GM12878 (cell line): Measurements from ENCODE around the gene LMO2. TPM values are rescaled to one million over a fixed set of nuclear protein-coding genes. Genes with fewer than 3 reads are reported as not detected.
A peak's percentile ranks its signal among the peaks of the same experiment; 100 is the strongest.

Source experiments
- ATAC-seq: fragments of 200-7000 bp; cut with Tn5 transposase; 3 replicates; pipeline ENCODE4 v1.9.1; 2020; ENCODE audit warnings: mild to moderate bottlenecking, moderate library complexity
- BruUV-seq: library from RNA; stranded (reverse); fragments of 400-500 nt; replicated peaks from 2 replicates; lab custom pipeline; 2021; lab: Mats Ljungman, UMichigan
- CTCF ChIA-PET: fragments of 300-600 bp; sonication (Branson Sonifier 250); formaldehyde crosslinking; extraction: SDS; loops from one replicate; lab custom pipeline; 2021; ENCODE audit warnings: inconsistent platforms; lab: Yijun Ruan, JAX
- POLR2A ChIA-PET: fragments of 350-600 bp; formaldehyde crosslinking; extraction: SDS; loops from one replicate; lab custom pipeline; 2021; ENCODE audit warnings: inconsistent platforms; lab: Charles Lee
- RAD21 ChIA-PET: fragments of 300-600 bp; sonication (Branson Sonifier 250); formaldehyde crosslinking; loops from one replicate; lab custom pipeline; 2023; ENCODE audit warnings: antibody characterized with exemption; ENCODE audit not compliant: unreplicated experiment; lab: Charles Lee
- SMC1A ChIA-PET: fragments of 300-600 bp; sonication (Branson Sonifier 250); formaldehyde crosslinking; loops from one replicate; lab custom pipeline; 2023; ENCODE audit not compliant: unreplicated experiment, uncharacterized antibody; lab: Charles Lee
- DNase-seq: peaks from one replicate; pipeline ENCODE4 v3.0.0-alpha.2; 2011; ENCODE audit warnings: low read depth, low spot score
- FAIRE-seq: peaks from 3 replicates; lab custom pipeline; 2011; peaks lifted over from hg19 to GRCh38; lab: Jason Lieb, UNC
- H2AFZ ChIP-seq: 2 replicates; pipeline ENCODE4 v1.6.0; 2011; ENCODE audit warnings: low read depth, low read length, control low read depth; ENCODE audit not compliant: control insufficient read depth
- H3K27ac ChIP-seq: 2 replicates; pipeline ENCODE4 v1.5.1; 2011; ENCODE audit warnings: control low read depth; ENCODE audit not compliant: control insufficient read depth, insufficient read depth
- H3K27me3 ChIP-seq, 2 experiments: replicated peaks in 1 of 2; 2 replicates each; pipeline versions ENCODE4 v1.6.0 to v1.6.1; 2011; ENCODE audit warnings: low read length in 1 of 2; ENCODE audit not compliant: control insufficient read depth in 2 of 2, insufficient read depth in 2 of 2
- H3K36me3 ChIP-seq, 2 experiments: 2 replicates each; pipeline ENCODE4 v1.5.1; 2011; ENCODE audit warnings: low read length in 1 of 2; ENCODE audit not compliant: control insufficient read depth in 2 of 2, insufficient read depth in 2 of 2
- H3K4me1 ChIP-seq: 2 replicates; pipeline ENCODE4 v1.6.1; 2011; ENCODE audit warnings: mild to moderate bottlenecking, low read length, moderate library complexity, mixed read lengths; ENCODE audit not compliant: control insufficient read depth, insufficient read depth
- H3K4me2 ChIP-seq: 2 replicates; pipeline ENCODE4 v1.6.0; 2011; ENCODE audit warnings: control low read depth; ENCODE audit not compliant: control insufficient read depth, insufficient read depth
- H3K4me3 ChIP-seq: fragments of 200-600 bp; sonication (generic); 2 replicates; pipeline ENCODE4 v1.5.1; 2016
- H3K79me2 ChIP-seq: 2 replicates; pipeline ENCODE4 v1.6.0; 2011; ENCODE audit warnings: low read length; ENCODE audit not compliant: control insufficient read depth, insufficient read depth
- H3K9ac ChIP-seq: 2 replicates; pipeline ENCODE4 v1.8.0; 2011; ENCODE audit warnings: low read length, control low read depth, mixed read lengths; ENCODE audit not compliant: control insufficient read depth, insufficient read depth
- H3K9me3 ChIP-seq: replicated peaks from 3 replicates; pipeline ENCODE4 v1.5.1; 2011; ENCODE audit warnings: mild to moderate bottlenecking, low read length; ENCODE audit not compliant: control insufficient read depth, insufficient read depth
- H4K20me1 ChIP-seq: 2 replicates; pipeline ENCODE4 v1.6.0; 2011; ENCODE audit not compliant: control insufficient read depth, insufficient read depth
- CEBPB ChIP-seq, 2 experiments: fragments of 150-350 bp in 1 of 2; IDR thresholded peaks; 2 replicates each; pipeline ENCODE4 v1.6.1; 2012 to 2014; ENCODE audit warnings: low read depth in 2 of 2, low read length in 2 of 2, borderline replicate concordance in 1 of 2, inconsistent platforms in 1 of 2
- CHD1 ChIP-seq: IDR thresholded peaks from 2 replicates; pipeline ENCODE4 v1.6.1; 2012; ENCODE audit warnings: low read depth, low read length, improper control_type of control experiment
- CHD4 ChIP-seq: fragments of 200-600 bp; sonication (generic); IDR thresholded peaks from 2 replicates; pipeline ENCODE4 v1.6.1; 2016; ENCODE audit warnings: mild to moderate bottlenecking
- FOS ChIP-seq: IDR thresholded peaks from 3 replicates; pipeline ENCODE4 v1.6.1; 2011; ENCODE audit warnings: borderline replicate concordance; ENCODE audit not compliant: insufficient read length; ENCODE audit errors: extremely low read depth
- GABPA ChIP-seq: IDR thresholded peaks from 2 replicates; pipeline ENCODE4 v1.6.1; 2014; ENCODE audit warnings: antibody characterized with exemption, low read depth, mild to moderate bottlenecking, inconsistent platforms
- MEF2A ChIP-seq: IDR thresholded peaks from 2 replicates; pipeline ENCODE4 v1.6.1; 2011; ENCODE audit warnings: low read depth, mild to moderate bottlenecking, low read length, moderate library complexity; ENCODE audit not compliant: insufficient read depth
- NR2F1 ChIP-seq: fragments of 450-650 bp; conservative IDR thresholded peaks from 2 replicates; pipeline ENCODE4 v1.6.1; 2017; ENCODE audit warnings: mild to moderate bottlenecking
- TCF7 ChIP-seq: IDR thresholded peaks from 2 replicates; pipeline ENCODE4 v1.6.1; 2014; ENCODE audit warnings: antibody characterized with exemption, borderline replicate concordance
- WGBS: methylation state at CpG from one replicate; pipeline ENCODE4 v1.1.6; 2016; ENCODE audit warnings: low lambda C conversion rate; ENCODE audit not compliant: insufficient replicate concordance, insufficient coverage; ENCODE audit errors: missing lambda C conversion rate; 5-methylcytosine and 5-hydroxymethylcytosine counted together
- in situ Hi-C: fragments of 300-500 bp; cut with MboI; formaldehyde crosslinking; loops from 9 replicates; pipeline ENCODE4 v1.14.3; 2018; ENCODE audit warnings: mixed read lengths
- intact Hi-C: fragments of 100-400 bp; cut with micrococcal nuclease; formaldehyde crosslinking; loops from one replicate; pipeline ENCODE4 v1.14.2; 2022; ENCODE audit not compliant: unreplicated experiment
- polyA plus RNA-seq, 11 experiments: library from polyadenylated mRNA; depleted of rRNA in 4 of 11; unstranded in 6 of 11; stranded (reverse) in 5 of 11; fragments of >200 nt; fragmentation: Nextera tagmentation in 4 of 11; fragmentation: Illumina TruSeq in 1 of 11; extraction: Ambion mirVana in 4 of 11; extraction: Trizol in 1 of 11; gene quantifications; 1 replicate in 1 of 11; 2 replicates in 10 of 11; pipeline versions ENCODE4 v1.2.1 to v1.2.3, GENCODE V29; 2011 to 2016; ENCODE audit warnings: inconsistent platforms in 2 of 11, missing spikeins in 2 of 11, low read depth in 1 of 11
- total RNA-seq, 4 experiments: library from RNA; depleted of rRNA in 3 of 4; stranded (reverse); fragments of >200 nt in 3 of 4; fragmentation: Illumina TruSeq in 1 of 4; extraction: Trizol in 1 of 4; gene quantifications; 2 replicates each; pipeline versions ENCODE4 v1.2.1 to v1.2.3, GENCODE V29; 2013 to 2021
- TF ChIP-seq, protein P1 (sequence below): IDR thresholded peaks from 2 replicates; pipeline ENCODE4 v1.6.1; 2011; ENCODE audit warnings: mild to moderate bottlenecking, low read depth, low read length, moderate library complexity; ENCODE audit not compliant: insufficient replicate concordance
- TF ChIP-seq, protein P2 (sequence below): IDR thresholded peaks from 2 replicates; pipeline ENCODE4 v1.6.1; 2011; ENCODE audit warnings: borderline replicate concordance, low read depth, mild to moderate bottlenecking, moderate library complexity, mixed read lengths, low read length; ENCODE audit not compliant: insufficient read depth; ENCODE audit errors: extremely low read length
- TF ChIP-seq, protein P3 (sequence below): fragments of 450-650 bp; IDR thresholded peaks from 2 replicates; pipeline ENCODE4 v1.6.1; 2017; ENCODE audit warnings: mild to moderate bottlenecking, moderate library complexity

Gene LMO2
- total and polyA plus RNA-seq, 10 of the 15 experiments (the other 5 are each of a cell fraction or from before 2014, with no cell fraction given) = 0.29 to 1.9 (median 1.1) TPM; not detected in 1

DNA sequence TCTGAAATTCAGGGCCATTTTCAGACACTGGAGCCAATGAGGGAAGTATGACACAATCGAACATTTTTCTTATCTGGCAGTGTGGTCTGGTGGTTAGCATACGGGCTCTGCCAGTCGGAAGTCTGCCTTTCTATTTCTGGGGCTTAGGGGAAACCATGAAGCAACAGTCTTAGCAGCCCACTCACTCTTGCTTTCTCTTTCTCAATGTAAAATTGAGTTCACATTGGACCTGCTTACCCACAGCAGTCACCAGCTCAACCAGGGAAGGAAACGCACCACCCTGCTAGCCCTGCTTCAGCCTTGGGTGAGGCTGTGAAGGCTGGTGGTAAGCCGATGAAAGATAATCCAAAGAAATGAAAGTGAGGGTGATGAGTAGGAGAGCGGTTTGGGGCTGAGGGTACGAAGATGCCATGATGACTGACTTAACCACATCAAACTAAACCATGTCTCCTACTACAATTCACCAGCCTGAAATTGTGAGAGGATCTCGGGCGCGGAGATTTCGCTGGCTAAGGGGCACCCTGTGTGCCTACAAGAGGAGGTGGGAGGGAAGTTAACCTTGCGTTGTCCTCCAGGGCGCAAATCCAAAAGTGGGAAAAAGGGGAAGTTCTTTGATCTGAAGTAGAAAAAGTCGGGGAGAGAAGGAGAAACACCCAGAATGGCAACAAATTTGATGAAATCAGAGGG lies 2.0 kb upstream of the LMO2 start:
- WGBS = under 1% methylated on average over 14 of the region's 14 CpGs
- in situ Hi-C loops (no loop called here), intact Hi-C loops (loop anchor here (1.0 to 2.0 kb wide), 2 partner anchors 18 to 27 kb away; no protein-coding TSS in a partner anchor)
- H3K36me3 ChIP-seq = no peaks in the 10 kb centered on the region
- peak overlapping the region; percentile 76 for H3K27ac ChIP-seq
- RAD21 ChIA-PET = interaction anchor here (1.0 kb wide), 1 partner anchor 18 kb away, joined by 5 read pairs; no protein-coding TSS in a partner anchor
- peak overlapping the region; percentile 74 for H2AFZ ChIP-seq
- H3K4me1 ChIP-seq = peaks cover 29% of the 10 kb centered on the region
- H3K27me3 ChIP-seq = no peaks in the 10 kb centered on the region; a peak in 1 of 4 replicates
- ATAC-seq = peak; percentile 92
- no peaks in the 10 kb centered on the region for H3K79me2 ChIP-seq
- SMC1A ChIA-PET = interaction anchor here (0.6 to 2.1 kb wide), 9 partner anchors 12 to 281 kb away, joined by 3 to 14 read pairs (median 3); no protein-coding TSS in a partner anchor
- peak; percentile 92 for DNase-seq
- peak overlapping the region; percentile 76 for H3K9ac ChIP-seq
- H3K9me3 ChIP-seq = no peaks in the 10 kb centered on the region; the same call in 2 of the 3 replicates
- FAIRE-seq = peak; percentile 68
- CTCF ChIA-PET = interaction anchor here (1.5 to 1.8 kb wide), 4 partner anchors 19 to 35 kb away, joined by 3 to 6 read pairs (median 4); no protein-coding TSS in a partner anchor
- no peaks in the 10 kb centered on the region for H4K20me1 ChIP-seq
- POLR2A ChIA-PET = interaction anchor here (0.5 to 1.3 kb wide), 3 partner anchors 9 to 544 kb away, joined by 3 to 4 read pairs (median 4); no protein-coding TSS in a partner anchor
- H3K4me2 ChIP-seq = peak overlapping the region; percentile 88
- BruUV-seq = TSS peak; percentile 94
- peak overlapping the region; percentile 73 for H3K4me3 ChIP-seq
- TF ChIP-seq CEBPB (IDR thresholded peaks at IDR 0.05; ENCODE audit: borderline replicate concordance in 1 of 2, low read depth in 2 of 2, low read length in 2 of 2) (peak; percentile 79 to 80; a peak in 3 of 4 replicates), GABPA (peak; percentile 42; the same call in 1 of the 2 replicates), CHD4 (no peak), FOS (no peak), TCF7 (peak; percentile 92), MEF2A (peak; percentile 99), NR2F1 (no peak), CHD1 (no peak)
- TF ChIP-seq, protein P1, sequence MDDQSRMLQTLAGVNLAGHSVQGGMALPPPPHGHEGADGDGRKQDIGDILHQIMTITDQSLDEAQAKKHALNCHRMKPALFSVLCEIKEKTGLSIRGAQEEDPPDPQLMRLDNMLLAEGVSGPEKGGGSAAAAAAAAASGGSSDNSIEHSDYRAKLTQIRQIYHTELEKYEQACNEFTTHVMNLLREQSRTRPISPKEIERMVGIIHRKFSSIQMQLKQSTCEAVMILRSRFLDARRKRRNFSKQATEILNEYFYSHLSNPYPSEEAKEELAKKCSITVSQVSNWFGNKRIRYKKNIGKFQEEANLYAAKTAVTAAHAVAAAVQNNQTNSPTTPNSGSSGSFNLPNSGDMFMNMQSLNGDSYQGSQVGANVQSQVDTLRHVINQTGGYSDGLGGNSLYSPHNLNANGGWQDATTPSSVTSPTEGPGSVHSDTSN = no peak
- TF ChIP-seq, protein P2, sequence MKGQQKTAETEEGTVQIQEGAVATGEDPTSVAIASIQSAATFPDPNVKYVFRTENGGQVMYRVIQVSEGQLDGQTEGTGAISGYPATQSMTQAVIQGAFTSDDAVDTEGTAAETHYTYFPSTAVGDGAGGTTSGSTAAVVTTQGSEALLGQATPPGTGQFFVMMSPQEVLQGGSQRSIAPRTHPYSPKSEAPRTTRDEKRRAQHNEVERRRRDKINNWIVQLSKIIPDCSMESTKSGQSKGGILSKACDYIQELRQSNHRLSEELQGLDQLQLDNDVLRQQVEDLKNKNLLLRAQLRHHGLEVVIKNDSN = no peak
- TF ChIP-seq, protein P3, sequence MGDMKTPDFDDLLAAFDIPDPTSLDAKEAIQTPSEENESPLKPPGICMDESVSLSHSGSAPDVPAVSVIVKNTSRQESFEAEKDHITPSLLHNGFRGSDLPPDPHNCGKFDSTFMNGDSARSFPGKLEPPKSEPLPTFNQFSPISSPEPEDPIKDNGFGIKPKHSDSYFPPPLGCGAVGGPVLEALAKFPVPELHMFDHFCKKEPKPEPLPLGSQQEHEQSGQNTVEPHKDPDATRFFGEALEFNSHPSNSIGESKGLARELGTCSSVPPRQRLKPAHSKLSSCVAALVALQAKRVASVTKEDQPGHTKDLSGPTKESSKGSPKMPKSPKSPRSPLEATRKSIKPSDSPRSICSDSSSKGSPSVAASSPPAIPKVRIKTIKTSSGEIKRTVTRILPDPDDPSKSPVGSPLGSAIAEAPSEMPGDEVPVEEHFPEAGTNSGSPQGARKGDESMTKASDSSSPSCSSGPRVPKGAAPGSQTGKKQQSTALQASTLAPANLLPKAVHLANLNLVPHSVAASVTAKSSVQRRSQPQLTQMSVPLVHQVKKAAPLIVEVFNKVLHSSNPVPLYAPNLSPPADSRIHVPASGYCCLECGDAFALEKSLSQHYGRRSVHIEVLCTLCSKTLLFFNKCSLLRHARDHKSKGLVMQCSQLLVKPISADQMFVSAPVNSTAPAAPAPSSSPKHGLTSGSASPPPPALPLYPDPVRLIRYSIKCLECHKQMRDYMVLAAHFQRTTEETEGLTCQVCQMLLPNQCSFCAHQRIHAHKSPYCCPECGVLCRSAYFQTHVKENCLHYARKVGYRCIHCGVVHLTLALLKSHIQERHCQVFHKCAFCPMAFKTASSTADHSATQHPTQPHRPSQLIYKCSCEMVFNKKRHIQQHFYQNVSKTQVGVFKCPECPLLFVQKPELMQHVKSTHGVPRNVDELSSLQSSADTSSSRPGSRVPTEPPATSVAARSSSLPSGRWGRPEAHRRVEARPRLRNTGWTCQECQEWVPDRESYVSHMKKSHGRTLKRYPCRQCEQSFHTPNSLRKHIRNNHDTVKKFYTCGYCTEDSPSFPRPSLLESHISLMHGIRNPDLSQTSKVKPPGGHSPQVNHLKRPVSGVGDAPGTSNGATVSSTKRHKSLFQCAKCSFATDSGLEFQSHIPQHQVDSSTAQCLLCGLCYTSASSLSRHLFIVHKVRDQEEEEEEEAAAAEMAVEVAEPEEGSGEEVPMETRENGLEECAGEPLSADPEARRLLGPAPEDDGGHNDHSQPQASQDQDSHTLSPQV = no peak
